ENCODE data around the gene KRIT1.
"Not testable (repeated sequence)": the region's sequence is repeated elsewhere in the genome, so short reads cannot be mapped to it uniquely, and the experiment has no call there.

The KRIT1 gene

DNA sequence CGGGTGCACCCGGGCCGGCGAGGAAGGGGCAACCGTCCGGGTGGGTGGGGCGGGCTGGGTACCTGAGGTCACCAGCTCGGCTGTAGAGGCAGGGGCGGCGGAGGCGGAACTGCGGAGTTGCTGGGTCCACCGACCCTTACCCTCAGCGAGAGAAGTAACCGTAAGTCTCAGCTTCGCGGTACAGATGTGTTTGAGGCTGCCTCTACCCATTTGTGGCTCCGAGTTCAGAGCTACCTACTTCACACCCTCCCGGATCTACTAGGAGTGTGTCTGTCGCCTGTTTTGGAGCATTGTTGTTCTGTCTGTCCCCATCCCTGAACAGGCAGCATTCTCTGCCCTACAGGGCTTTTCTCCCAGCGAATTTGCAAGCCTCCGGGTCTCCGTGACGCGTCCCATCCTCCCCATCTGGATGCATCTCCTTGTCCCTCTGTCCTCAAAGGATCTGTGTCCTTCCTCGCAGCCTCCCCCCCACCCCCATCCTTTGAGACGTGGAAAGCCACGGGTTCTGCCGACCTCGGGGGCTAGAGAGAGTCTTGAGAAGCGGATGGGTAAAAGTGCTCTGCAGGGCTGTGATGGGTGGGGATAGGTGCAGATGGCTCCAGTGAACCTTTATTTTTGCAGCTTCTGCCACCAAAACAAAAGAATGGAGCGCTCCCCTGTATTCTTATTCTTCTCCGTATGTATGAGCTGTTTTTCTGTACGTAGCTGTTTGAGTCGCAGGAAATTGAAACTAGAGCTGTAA, 817 bp upstream of the KRIT1 start:
- DNase-seq: peak; percentile 8

DNA sequence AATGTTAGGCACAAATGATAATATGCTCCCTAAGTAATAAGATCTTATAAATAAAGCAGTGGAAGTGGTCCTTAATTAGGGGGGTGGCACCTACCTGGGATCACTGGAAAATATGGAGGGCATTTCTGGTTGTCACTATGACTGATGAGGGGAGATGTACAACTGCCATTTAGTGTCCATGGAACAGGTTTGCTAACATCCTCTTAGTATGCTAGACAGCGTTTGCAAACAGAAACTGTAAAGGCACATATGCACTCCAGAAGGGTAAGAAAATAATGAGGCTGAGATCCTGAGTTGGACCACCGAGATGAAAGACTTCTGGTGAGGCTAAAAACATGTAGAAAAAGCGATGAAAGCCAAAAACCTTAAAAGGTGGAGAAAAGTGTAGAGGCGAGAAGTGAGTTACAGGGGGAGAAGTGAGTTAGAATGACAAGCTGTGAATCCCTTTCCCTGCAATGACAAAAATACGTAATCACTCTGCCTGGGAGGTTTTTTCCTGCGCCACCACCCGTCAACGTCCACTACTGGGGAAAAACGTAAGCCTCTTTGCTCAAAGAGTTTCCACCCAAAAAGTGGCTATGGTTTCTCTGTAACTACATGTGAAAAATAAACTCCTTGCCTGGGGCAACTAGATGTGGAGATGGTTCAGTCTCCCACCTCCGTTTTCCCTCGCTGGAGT, 767 bp downstream of the KRIT1 start:
- no peak for DNase-seq

DNA sequence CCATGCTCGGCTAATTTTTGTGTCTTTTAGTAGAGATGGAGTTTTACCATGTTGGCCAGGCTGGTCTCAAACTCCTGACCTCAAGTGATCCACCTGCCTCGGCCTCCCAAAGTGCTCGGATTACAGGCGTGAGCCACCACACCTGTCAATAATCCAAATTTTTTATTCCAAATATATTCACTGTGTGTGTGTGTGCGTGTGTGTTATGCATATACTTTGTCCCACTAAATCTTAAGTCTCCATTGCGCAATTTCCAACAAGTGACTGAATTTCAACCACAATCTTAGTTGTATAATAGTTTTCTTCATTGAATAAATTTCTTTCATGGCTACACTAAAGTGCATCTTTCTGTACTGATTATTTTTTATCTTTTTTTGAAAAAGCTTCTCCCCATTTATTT, 2.7 kb downstream of the KRIT1 start:
- no peak for DNase-seq

DNA sequence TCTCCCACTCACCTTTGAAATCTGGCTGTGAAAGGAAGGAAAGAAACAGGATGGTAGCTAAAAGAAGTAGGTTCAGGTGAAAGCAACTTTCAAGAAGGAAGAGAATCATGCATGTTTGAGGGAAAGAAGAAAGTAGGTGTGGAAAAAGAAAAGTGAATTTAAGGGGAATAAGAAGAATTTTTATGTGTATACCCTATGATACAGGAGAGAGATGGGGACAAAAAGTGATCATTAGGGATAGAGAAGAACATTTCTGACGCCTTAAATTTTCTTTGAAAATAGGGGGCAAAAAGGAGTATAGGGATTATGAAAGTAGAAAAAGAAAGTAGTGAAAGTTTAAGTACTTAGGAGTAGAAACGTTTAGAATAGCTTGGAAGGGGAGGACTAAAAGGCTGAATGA, 15.2 kb downstream of the KRIT1 start:
- no peak for DNase-seq

DNA sequence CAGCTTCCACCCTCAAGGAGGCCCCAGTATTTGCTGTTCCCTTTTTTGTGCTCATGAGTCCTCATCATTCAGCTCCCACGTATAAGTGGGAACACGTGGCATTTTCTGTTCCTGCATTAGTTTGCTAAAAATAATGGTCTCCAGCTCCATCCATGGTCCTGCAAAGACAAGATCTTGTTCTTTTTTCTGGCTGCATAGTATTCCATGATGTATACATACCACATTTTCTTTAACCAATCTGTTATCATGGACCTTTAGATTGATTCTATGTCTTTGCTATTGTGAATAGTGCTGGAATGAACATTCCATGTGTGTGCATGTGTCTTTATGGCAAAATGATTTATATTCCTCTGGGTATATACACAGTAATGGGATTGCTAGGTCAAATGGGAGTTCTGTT, 17.0 kb downstream of the KRIT1 start:
- DNase-seq: no peak

DNA sequence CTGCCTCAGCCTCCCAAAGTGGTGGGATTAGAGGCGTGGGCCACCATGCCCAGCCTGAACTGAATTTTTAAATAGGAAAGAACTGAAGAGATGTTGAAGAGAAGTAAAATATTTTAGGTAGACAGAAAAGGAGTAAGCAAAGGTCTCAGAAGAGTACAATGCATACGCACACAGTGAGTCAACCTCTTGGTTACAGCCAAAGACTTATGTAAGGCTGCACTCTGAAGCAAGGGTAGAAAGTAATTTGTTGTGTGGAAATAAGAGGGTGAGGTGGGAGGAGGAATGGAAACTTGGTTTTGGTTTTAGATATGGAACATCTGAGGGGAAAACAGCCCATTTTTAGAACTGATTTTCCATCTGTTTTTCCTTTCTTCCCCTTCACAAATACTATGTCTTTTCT, 17.6 kb downstream of the KRIT1 start:
- DNase-seq: no peak

DNA sequence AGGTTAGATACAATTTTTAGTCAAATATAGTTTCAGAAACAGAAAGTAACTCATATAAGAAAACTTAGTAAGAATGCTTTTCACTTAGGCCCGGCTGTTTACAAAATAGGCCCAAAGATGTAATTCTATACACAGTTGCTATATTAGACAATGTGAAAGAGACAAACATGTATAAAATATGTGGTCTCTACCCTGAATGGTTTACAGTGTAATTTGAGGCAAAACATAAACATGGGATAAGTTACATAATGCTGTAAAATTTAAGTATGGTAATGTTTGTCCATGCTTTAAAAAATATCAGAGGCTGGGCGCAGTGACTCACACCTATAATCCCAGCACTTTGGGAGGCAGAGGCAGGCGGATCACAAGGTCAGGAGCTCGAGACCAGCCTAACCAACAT, 18.7 kb downstream of the KRIT1 start:
- DNase-seq: no peak

DNA sequence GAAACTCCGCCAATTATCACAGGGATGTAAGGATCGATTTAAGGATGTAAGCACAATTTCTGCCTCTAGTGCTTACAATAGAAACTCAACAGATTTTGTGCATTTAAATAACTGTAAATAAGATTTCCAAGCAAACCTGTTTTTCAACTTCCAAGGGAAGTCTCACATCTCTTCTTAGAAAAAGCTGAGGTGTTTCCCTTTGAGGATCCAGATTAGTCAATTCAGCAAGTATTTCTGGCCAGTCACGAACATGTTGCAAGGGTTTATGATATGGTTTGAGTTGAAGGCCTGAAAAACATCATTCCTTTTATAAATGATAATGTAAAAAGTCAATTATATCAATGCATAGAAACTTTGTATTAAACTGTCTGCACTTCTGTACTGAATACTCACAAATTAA, 23.9 kb downstream of the KRIT1 start:
- DNase-seq: no peak

DNA sequence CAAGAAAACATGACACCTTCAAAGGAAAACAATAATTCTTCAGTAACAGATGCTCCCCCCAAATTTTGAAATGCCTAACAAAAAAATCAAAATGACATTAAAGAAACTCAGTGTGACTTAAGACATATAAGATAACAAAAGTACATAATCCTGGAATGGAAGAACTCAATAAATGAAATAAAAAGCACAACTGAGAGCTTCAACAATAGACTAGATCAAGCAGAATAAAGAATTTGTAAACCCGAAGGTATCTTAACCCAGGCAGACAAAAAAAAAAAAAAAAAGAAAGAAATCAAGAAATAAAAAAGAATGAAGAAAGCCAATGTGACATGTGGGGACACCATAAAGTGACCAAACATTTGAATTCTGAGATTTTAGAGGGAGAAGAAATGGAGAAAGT, 39.0 kb downstream of the KRIT1 start:
- DNase-seq: no peak

DNA sequence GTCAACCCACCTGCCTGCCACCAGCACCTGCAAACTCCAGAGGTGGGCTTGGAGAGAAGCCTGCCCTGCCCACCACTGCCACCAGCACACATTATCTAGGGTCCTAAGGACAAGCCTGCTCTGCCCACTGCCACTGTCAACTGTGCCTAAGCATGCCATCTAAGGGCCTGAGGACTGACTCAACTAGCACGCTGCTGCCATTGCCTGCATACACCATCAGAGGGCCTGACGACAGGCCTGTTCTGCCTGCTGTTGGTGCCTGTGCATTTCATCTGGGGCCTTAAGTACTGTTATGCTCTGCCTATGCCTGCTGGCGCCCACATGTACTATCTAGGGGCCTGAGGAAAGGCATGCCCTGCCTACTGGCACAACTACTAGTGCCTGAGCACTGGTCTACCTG, 39.7 kb downstream of the KRIT1 start:
- DNase-seq: no peak

DNA sequence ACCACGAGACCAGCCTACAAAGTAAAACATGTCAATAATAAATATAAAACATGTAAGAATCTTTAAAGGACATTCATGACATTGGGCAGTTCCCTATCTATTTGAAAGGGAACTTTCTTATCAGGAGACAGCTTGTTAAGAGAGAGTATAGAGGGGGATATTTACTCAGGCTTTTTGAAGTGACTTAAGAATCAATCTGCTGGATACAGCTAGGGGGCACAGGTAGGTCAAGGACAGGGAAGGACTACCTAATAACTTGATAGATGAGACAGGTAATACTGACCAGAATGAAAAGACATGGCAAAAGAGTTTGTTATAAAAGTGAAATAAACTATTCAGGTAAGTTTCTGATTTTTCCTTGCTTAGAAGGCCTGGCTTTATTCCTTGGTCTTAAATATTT, 44.9 kb downstream of the KRIT1 start:
- no peak for DNase-seq

DNA sequence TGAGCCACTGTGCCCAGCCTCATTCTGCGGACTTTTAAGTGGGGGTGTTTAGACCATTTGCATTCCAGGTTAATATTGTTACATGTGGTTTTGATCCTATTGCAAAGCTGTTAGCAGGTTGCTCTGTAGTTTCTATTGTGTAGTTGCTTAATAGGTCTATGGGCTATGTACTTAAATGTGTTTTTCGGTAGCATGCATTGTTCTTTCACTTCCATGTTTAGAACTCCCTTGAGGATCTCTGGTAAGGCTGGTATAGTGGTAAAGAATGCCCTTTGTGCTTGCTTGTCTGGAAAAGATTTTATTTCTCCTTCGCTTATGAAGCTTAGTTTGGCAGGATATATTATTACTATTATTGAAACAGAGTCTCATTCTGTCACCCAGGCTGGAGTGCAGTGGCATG, 53.4 kb downstream of the KRIT1 start:
- DNase-seq: no peak

DNA sequence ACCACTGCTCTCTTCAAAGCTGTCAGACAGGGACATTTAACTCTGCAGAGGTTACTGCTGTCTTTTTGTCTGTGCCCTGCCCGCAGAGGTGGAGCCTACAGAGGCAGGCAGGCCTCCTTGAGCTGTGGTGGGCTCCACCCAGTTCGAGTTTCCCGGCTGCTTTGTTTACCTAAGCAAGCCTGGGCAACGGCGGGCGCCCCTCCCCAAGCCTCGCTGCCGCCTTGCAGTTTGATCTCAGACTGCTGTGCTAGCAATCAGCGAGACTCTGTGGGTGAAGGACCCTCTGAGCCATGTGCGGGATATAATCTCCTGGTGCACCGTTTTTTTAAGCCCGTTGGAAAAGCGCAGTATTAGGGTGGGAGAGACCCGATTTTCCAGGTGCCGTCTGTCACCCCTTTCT, 56.5 kb downstream of the KRIT1 start:
- DNase-seq: not testable (repeated sequence)

DNA sequence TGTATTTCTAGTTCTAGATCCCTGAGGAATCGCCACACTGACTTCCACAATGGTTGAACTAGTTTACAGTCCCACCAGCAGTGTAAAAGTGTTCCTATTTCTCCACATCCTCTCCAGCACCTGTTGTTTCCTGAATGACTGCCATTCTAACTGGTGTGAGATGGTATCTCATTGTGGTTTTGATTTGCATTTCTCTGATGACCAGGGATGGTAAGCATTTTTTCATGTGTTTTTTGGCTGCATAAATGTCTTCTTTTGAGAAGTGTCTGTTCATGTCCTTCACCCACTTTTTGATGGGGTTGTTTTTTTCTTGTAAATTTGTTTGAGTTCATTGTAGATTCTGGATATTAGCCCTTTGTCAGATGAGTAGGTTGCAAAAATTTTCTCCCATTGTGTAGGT, 61.4 kb downstream of the KRIT1 start:
- not testable (repeated sequence) for DNase-seq

DNA sequence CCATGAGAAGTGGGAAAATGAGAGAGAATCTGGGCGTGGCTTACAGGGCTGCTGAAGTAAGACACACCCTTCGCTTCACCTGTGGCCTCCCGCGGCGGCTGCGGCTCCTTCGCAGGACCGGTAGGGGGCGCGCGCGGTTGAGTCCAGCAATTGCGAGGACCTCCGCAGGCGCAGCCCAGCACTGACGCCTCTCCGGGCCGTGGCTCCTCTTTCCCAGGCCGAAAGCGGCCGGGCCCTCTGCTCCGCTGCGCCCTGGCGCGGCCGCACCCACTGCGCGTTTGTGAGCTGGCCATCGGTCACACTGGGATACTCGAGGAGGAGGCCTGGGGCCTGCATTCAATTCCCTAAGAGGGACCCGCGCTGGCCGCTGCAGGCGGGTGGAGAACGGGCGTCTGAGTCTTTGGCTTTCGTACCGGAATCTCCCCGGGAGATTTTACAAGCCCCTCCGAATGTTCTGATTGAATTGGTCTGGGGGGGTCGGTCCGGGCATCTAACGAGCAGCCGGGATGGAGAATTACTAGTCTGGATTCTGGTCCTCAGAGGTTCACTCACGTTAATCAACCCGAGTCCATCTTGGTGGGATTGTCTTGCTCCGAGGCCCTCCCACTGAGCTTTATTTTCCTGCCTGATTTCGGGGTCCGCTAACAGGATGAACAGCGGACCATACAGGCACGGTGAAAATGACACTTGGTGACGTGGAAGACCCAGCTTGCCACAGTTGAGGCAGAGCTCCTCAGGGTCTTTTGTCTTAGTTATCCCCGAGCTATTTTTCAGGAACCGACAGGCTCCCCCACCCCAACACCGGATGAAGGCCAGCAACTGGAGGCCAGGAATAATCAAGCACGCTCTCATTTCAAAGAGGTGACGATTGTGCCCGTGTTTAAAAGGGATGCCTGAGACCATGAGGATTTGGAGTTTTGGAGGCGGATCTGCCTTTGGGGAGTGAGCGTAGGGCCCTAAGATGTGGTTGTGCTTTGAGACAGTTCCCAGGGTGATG, 66.5 kb downstream of the KRIT1 start, which contains the start of gene LRRD1:
Gene LRRD1, minus strand, starts transcription at position 215 of the 997 bp plus-strand sequence. CDS start 13,940 bp downstream, outside the sequence.
- peak; percentile 73 for DNase-seq

DNA sequence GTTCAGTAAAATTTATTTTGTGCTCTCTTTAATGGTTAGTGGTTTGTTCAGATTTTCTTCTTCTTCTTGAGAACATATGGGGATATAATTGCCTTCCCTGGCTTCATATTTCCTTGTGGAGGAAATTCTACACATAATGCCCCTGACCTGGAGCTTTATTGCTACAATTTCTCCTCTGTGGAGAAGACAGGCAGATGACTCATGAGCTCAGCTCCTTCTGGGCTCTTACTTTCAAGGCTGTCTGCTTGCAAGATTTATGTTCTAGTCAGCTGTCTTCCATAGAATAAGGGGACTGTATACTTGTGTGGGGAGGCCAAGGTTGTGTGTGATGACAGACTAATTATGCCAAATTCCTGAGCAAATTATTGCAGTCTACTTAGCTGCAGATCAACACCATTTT, 68.4 kb downstream of the KRIT1 start:
- DNase-seq: no peak

DNA sequence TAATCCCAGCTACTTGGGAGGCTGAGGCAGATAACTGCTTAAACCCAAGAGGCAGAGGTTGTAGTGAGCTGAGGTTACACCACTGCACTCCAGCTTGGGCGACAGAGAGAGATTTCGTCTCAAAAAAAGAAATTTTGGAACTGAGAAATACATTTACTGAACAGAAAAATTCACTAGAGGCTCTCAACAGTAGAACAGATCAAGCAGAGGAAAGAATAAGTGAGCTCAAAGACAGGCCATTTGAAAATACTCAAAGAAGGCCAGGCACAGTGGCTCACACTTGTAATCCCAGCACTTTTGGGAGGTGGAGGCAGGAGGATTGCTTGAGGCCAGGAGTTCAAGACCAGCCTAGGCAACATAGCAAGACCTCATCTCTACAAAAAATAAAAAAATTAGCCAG, 76.2 kb downstream of the KRIT1 start:
- DNase-seq: not testable (repeated sequence)

DNA sequence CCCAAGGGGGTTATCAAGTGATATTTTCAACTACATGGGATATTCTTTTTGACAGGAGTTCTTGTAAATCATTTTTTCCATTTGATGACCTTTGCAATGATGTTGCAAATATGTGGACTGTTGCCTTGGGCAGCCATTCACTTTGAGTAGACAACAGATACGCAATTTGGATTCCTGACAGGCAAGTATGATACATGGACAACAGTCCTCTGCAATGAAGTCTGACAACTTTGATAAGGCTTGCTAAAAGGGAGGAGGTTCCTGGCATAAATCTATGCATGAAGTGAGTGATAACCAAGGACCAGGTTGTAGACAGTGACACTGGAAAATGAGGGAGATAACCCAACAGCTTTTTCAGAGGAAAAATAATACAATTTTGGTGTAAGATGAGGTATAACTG, 84.4 kb downstream of the KRIT1 start:
- no peak for DNase-seq

DNA sequence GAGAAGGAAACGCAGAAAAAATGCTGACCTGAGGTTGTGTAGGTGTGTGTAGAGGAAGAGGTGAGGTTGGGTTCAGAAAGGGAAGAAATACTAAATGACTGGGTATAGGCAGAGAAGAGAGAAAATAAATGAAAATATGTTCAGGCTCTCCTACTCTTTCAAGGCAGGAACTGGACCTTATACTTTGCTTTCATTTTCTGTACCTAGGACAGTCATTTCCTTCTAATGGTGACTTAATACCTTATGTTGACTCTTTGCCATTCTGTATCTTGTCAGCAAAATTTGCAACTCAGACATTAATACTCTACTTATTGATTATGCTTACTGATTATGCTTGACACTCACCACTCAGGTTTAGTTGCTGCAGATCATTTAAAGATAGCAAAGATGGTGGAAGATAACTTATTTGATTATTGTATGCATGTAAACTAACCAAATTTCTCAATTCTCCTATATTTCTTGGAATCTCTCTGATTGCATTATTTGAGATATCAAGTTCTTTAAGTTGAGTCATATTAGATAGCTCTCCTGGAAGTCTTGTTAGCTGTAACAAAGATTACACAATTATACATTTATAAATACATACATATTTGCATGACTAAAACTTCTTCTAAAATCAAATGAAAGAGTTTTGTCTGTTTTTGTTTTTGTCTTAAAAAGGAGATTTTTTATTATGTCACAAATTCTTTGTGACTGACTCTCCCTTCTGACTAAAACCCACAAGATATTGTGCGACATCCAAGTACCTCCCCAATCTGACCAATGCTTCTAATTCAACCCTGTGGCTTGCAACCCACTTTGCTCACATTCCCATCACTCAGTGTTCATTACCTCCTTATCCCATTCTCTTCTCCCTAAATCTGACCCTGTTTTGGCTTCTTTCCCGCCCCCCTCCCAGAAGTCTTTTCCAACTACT, 86.8 kb downstream of the KRIT1 start:
- no peak for DNase-seq

DNA sequence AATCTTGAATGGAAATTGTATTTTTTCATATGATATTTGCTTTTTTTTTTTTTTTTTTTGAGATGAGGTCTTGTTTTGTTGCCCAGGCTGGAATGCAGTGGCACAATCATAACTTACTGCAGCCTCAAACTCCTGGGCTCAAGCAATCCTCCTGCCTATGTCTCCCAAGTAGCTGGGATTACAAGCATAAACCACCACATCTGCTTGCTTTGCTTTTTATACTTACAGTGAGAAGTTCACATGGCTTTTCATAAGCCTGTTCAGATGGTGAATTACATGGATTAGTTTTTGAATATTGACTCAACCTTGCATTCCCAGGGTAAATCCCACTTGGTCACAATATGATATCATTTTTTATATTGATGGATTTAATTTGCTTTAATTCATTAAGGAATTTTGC, 88.7 kb downstream of the KRIT1 start:
- no peak for DNase-seq

DNA sequence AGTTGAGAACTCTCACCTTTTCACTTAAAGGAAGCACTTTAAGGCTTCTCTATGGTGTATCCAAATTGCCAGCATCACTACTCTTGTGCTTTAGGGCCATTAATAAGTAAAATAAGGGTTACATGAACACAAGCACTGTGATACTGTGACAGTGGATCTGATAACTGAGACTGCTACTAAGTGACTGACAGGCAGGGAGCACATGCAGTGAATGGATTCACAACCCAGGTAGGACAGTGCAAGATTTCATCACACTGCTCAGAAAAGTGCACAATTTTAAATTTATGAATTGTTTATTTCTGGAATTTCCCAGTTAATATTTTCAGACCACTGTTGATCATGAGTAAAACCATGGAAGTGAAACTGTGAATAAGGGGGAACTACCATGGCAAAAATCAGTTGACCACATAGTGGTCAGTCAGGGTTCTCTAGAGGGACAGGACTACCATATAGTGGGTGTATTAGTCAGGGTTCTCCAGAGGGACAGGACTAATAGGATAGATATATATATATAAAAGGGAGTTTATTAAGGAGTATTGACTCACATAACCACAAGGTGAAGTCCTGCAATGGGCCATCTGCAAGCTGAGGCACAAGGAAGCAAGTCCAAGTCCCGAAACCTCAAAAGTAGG, 90.5 kb downstream of the KRIT1 start:
- no peak for DNase-seq
